Keratinocyte (primary cell): ENCODE results near the gene ATP1A3. TPM values are rescaled to one million over a fixed set of nuclear protein-coding genes. Genes with fewer than 3 reads are reported as not detected.

ENCODE experiments used
- DNase-seq: peaks from one replicate; pipeline ENCODE4 v3.0.0-alpha.2; 2011; ENCODE audit warnings: low read depth, missing footprints, low spot score
- FAIRE-seq: peaks from 2 replicates; lab custom pipeline; 2011; peaks lifted over from hg19 to GRCh38; lab: Jason Lieb, UNC
- H2AFZ ChIP-seq: 2 replicates; pipeline ENCODE4 v1.6.0; 2012; ENCODE audit warnings: low read length, control low read depth, inconsistent platforms; ENCODE audit not compliant: control insufficient read depth
- H3K27ac ChIP-seq: 2 replicates; pipeline ENCODE4 v1.5.1; 2011; ENCODE audit warnings: low read length; ENCODE audit not compliant: control insufficient read depth, insufficient read depth
- H3K27me3 ChIP-seq: 3 replicates; pipeline ENCODE4 v1.6.0; 2011; ENCODE audit warnings: low read length; ENCODE audit not compliant: control insufficient read depth, insufficient read depth; ENCODE audit errors: extremely low read depth
- H3K36me3 ChIP-seq, 2 experiments: 2 replicates in 1 of 2; 3 replicates in 1 of 2; pipeline ENCODE4 v1.5.1; 2011; ENCODE audit warnings: low read length in 2 of 2, mild to moderate bottlenecking in 1 of 2; ENCODE audit not compliant: control insufficient read depth in 2 of 2, insufficient read depth in 2 of 2; ENCODE audit errors: extremely low read depth in 1 of 2
- H3K4me1 ChIP-seq: 3 replicates; pipeline ENCODE4 v1.5.1; 2011; ENCODE audit warnings: low read length; ENCODE audit not compliant: control insufficient read depth, insufficient read depth; ENCODE audit errors: extremely low read depth
- H3K4me2 ChIP-seq: 3 replicates; pipeline ENCODE4 v1.6.0; 2011; ENCODE audit warnings: low read depth, low read length; ENCODE audit not compliant: control insufficient read depth, insufficient read depth; ENCODE audit errors: extremely low read depth
- H3K4me3 ChIP-seq, 3 experiments: fragments of 200-600 bp in 1 of 3; sonication (generic) in 1 of 3; 2 replicates in 2 of 3; 3 replicates in 1 of 3; pipeline ENCODE4 v1.5.1; 2011 to 2016; ENCODE audit warnings: low read length in 3 of 3, mild to moderate bottlenecking in 3 of 3, control low read depth in 2 of 3, inconsistent platforms in 1 of 3, low read depth in 1 of 3, mixed read lengths in 1 of 3, mixed run types in 1 of 3, moderate library complexity in 1 of 3; ENCODE audit not compliant: control insufficient read depth in 2 of 3, insufficient read depth in 2 of 3; ENCODE audit errors: extremely low read depth in 1 of 3
- H3K79me2 ChIP-seq: 2 replicates; pipeline ENCODE4 v1.6.0; 2012; ENCODE audit warnings: low read length; ENCODE audit not compliant: control insufficient read depth, insufficient read depth
- H3K9ac ChIP-seq: 3 replicates; pipeline ENCODE4 v1.6.0; 2011; ENCODE audit warnings: low read length; ENCODE audit not compliant: control insufficient read depth, insufficient read depth; ENCODE audit errors: extremely low read depth
- H3K9me1 ChIP-seq: 3 replicates; pipeline ENCODE4 v1.6.0; 2011; ENCODE audit warnings: low read length; ENCODE audit not compliant: control insufficient read depth, insufficient read depth; ENCODE audit errors: extremely low read depth
- H3K9me3 ChIP-seq: 2 replicates; pipeline ENCODE4 v1.5.1; 2012; ENCODE audit warnings: low read depth, low read length; ENCODE audit not compliant: control insufficient read depth
- H4K20me1 ChIP-seq: 3 replicates; pipeline ENCODE4 v1.6.0; 2011; ENCODE audit warnings: low read length; ENCODE audit not compliant: control insufficient read depth, insufficient read depth; ENCODE audit errors: extremely low read depth
- CTCF ChIP-seq, 3 experiments: IDR thresholded peaks in 1 of 3; conservative IDR thresholded peaks in 1 of 3; optimal IDR thresholded peaks in 1 of 3; 2 replicates in 2 of 3; 3 replicates in 1 of 3; pipeline versions ENCODE3 to v1.5.1; 2011; ENCODE audit warnings: low read length in 3 of 3, mild to moderate bottlenecking in 3 of 3, moderate library complexity in 2 of 3, control low read depth in 1 of 3, inconsistent platforms in 1 of 3; ENCODE audit not compliant: insufficient read depth in 2 of 3; ENCODE audit errors: extremely low read depth in 1 of 3
- EZH2 ChIP-seq: IDR thresholded peaks from one replicate; pipeline ENCODE4 v1.6.1; 2012; ENCODE audit warnings: inconsistent platforms, mild to moderate bottlenecking, low read length, moderate library complexity
- dilution Hi-C: fragments of 300-500 bp; cut with MboI; formaldehyde crosslinking; loops from one replicate; pipeline ENCODE4 v1.7.0; 2020; ENCODE audit warnings: low sequenced_read_pairs; ENCODE audit not compliant: extremely low pct_ligation_motif_present
- polyA plus RNA-seq, 5 experiments: library from polyadenylated mRNA; depleted of rRNA in 3 of 5; stranded (reverse) in 3 of 5; stranded (forward) in 1 of 5; unstranded in 1 of 5; fragments of >200 nt; gene quantifications; 1 replicate in 1 of 5; 2 replicates in 3 of 5; 3 replicates in 1 of 5; pipeline versions ENCODE4 v1.2.1 to v1.2.3, GENCODE V29; 2011 to 2012; ENCODE audit warnings: missing spikeins in 2 of 5, low read depth in 1 of 5, low replicate concordance in 1 of 5

The ATP1A3 gene
- polyA plus RNA-seq, 1 donor (not counting 4 experiments of a cell fraction or from before 2014, with no cell fraction given): not detected

GRCh38 chr19:42040031-42040430 lies 46.0 kb upstream of the ATP1A3 start:
- Histone ChIP-seq H3K9me1 (no peaks in the 10 kb centered on the region), H3K4me2 (no peak overlapping the region), H3K27me3 (no peaks in the 10 kb centered on the region), H3K9me3 (no peaks in the 10 kb centered on the region), H3K36me3 (no peaks in the 10 kb centered on the region), H3K9ac (no peak overlapping the region), H3K79me2 (no peaks in the 10 kb centered on the region), H2AFZ (no peak overlapping the region), H3K4me3 (no peak overlapping the region), H3K27ac (no peak overlapping the region), H3K4me1 (peaks cover 2% of the 10 kb centered on the region), H4K20me1 (no peaks in the 10 kb centered on the region)
- FAIRE-seq (no peak), DNase-seq (no peak)
- TF ChIP-seq EZH2 (no peak), CTCF (optimal IDR thresholded peaks at IDR 0.05 in 1 of 3, IDR thresholded peaks at IDR 0.05 in 1 of 3, conservative IDR thresholded peaks at IDR 0.05 in 1 of 3; ENCODE audit: extremely low read depth in 1 of 3, insufficient read depth in 2 of 3, low read length in 3 of 3) (no peak)
- dilution Hi-C loops: no loop called here

GRCh38 chr19:42038666-42039065 lies 44.6 kb upstream of the ATP1A3 start:
- Histone ChIP-seq H3K9ac (no peak overlapping the region), H3K9me3 (no peaks in the 10 kb centered on the region), H2AFZ (no peak overlapping the region), H4K20me1 (no peaks in the 10 kb centered on the region), H3K27me3 (no peaks in the 10 kb centered on the region), H3K4me1 (peaks cover 5% of the 10 kb centered on the region), H3K79me2 (no peaks in the 10 kb centered on the region), H3K4me3 (no peak overlapping the region), H3K4me2 (no peak overlapping the region), H3K36me3 (no peaks in the 10 kb centered on the region), H3K27ac (no peak overlapping the region), H3K9me1 (no peaks in the 10 kb centered on the region)
- DNase-seq: no peak
- no peak for TF ChIP-seq EZH2
- no peak for TF ChIP-seq CTCF (optimal IDR thresholded peaks at IDR 0.05 in 1 of 3, IDR thresholded peaks at IDR 0.05 in 1 of 3, conservative IDR thresholded peaks at IDR 0.05 in 1 of 3; ENCODE audit: extremely low read depth in 1 of 3, insufficient read depth in 2 of 3, low read length in 3 of 3)
- dilution Hi-C loops: no loop called here
- FAIRE-seq: no peak
